GM21825 (cell line): ENCODE measurements around the gene DOCK1.
"Not testable (repeated sequence)": the region's sequence is repeated elsewhere in the genome, so short reads cannot be mapped to it uniquely, and the experiment has no call there.

Experiments used
- ATAC-seq: cut with Tn5 transposase; IDR thresholded peaks from one replicate; pipeline ENCODE4 v1.9.1; 2021; ENCODE audit warnings: mild to moderate bottlenecking, moderate library complexity; ENCODE audit not compliant: unreplicated experiment

DOCK1 gene

DNA sequence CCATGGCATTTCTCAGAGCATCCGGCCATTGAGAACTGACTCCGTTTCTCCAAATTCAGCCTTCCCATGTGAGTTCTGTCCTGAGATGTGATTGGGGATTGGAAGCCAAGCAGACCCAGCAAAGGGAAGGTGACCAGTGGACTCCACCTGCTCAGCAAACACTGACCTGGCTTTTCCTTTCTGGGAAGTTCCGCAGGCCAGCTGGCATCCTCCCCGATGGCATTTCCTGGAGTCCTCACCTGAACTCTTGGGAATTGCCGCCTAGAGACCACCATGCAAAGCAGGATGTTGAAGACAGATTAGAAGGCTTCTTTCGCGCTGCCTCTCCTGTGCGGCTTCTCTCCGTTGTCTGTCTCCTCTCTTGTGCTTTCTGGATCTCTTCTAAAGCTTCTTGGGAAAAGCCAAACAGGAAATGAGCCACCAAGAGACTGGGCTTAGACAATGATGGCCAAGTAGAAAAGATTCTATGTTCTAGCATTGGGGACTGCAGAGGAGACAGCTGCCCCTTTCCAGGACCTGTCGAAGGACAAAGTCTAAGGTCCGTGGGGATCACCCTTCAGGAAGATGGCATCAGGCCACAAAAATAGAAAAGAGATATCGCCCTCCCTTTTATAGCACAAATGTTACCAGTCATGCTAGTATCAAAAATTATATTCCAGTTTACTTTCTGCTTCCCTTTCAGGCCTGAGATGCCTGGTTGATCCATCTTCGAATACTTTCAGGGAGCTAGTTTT is 394.9 kb downstream of the DOCK1 start:
- no peak for ATAC-seq

- no peak for ATAC-seq
Measured at GRCh38 chr10:127300868-127301321, 395.7 kb downstream of the DOCK1 start.

- no peak for ATAC-seq
Measured at GRCh38 chr10:127302343-127302742, 397.1 kb downstream of the DOCK1 start.

GRCh38 chr10:127303105-127303504 is 397.9 kb downstream of the DOCK1 start:
- ATAC-seq, result no peak

DNA sequence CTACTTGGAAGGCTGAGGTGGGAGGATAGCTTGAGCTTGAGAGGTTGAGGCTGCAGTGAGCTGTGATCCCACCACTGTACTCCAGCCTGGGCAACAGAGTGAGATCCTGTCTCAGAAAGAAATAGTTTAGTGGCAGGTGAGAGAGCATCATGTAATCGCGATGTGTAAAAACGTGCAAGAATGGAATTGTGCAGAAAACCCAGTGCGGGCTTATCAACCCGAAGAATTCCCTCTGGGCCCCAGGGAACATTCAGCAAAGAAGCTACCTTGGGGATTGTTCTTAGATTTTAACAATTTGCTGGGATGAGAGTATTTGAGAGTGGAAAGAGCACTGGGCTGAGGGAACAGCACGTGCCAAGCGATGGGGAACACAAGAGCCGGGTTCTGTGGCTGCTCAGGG is 398.5 kb downstream of the DOCK1 start:
- ATAC-seq, result no peak

DNA sequence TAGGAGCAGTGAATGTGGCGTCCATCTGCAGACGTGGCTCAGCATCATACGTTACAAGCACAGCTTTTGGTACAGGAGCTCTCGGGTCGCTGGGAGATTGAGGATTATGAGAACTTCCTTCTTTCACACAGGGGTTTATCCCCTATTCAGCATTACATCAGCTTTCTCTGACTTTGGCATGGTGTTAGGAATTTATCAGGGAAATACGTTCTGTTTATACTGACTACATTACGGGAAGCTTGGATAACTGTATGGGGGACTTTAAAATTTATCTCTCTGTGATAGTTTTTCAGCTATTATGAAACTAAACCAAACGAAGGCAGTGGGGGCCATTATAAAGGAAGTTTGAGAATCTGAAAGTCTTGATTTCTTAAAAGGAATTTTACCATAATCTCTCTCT is 401.3 kb downstream of the DOCK1 start:
- ATAC-seq, result no peak

DNA sequence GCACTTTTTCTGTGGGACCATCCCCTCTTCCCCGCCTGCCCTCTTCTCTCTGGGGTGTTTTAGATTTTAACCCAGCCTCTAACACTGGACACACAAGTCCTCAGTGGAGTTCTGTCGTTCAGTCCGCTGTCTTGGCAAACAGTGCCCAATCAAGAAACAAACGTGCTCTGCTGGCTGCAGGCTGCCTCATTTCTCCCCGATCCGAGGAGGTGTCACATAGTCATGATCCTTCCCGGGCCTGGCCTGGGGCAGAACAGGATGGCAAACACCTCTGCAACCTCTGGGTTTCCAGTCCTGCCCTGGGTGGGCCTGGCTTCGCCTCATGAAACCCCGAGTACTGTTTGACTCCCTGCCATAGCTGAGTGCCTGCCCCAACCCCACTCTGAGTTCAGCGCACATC is 402.1 kb downstream of the DOCK1 start:
- ATAC-seq, result no peak

GRCh38 chr10:127308031-127308430 is 402.8 kb downstream of the DOCK1 start:
- no peak for ATAC-seq

DNA sequence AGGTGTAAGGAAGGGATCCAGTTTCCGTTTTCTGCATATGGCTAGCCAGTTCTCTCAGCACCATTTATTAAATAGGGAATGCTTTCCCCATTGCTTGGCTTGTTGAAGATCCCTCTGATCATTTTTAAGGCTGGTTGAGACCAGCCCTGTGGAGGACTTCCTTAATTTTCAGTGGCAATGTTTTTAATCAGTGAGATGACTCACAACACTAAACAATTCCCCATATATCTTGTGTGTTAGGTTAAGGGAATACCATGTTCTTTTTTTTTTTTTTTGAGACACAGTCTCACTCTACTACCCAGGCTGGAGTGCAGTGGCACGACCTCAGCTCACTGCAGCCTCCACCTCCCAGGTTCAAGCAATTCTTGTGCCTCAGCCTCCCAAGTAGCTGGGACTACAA is 404.4 kb downstream of the DOCK1 start:
- ATAC-seq, result not testable (repeated sequence)

GRCh38 chr10:127310430-127310829 is 405.2 kb downstream of the DOCK1 start:
- no peak for ATAC-seq

GRCh38 chr10:127310923-127311322 is 405.7 kb downstream of the DOCK1 start:
- ATAC-seq, result no peak

- ATAC-seq, result no peak
Measured at GRCh38 chr10:127313996-127314700, 408.9 kb downstream of the DOCK1 start.

DNA sequence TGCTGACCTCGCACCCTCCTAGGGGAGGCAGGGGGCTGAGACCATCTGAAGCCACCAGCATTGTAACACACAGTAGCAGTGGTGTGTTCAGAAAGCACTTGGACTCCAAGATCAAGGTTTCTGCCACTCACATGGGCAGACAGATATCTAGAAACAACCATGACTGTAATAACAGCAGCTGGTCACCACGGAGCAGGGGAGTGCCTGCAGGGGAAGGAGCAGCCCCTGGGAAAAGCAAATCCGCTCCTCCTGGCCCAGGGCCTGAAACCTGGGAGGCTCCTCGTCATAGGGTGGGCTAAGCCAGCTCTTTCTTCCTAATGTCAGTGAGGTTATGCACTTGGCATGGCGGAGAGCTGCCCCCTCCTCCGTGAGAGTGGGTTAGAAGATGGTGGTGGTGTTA is 409.6 kb downstream of the DOCK1 start:
- ATAC-seq, result no peak

DNA sequence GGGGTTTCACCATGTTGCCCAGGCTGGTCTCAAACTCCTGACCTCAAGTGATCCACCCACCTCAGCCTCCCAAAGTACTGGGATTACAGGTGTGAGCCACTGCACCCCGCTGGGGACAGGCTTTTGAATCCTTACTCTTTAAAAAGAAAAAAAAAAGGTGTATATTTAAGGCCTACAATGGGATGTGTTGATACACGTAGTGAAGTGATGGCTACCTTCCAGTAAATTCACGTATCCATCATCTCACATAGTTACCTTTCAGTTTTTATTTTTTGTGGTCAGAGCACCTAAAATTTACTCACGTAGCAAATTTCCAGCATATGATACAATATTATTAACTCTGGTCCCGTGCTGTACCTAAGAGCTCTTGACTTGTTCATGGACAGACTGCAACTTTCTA is 410.7 kb downstream of the DOCK1 start:
- no peak for ATAC-seq

- no peak for ATAC-seq
Measured at GRCh38 chr10:127318396-127318795, 413.2 kb downstream of the DOCK1 start.

DNA sequence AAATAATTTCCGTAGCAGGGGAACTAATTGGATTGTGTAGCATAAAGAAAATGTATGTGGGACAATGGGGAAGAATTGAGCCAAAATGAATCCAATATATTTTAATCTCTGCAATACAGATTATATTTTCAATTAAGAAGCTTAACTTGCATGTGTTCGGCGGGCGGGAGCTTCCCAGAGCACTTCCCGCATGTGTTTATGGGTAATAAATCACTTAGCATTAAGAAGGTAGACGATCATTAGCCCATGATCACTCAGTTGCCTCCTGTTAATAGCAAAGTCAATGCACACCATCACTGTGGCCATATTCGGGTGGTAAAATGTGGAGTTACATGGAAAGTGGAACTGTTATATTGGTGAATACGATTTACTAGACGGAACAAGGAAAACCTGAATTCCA is 414.0 kb downstream of the DOCK1 start:
- no peak for ATAC-seq

- ATAC-seq, result no peak
Measured at GRCh38 chr10:127319691-127320090, 414.5 kb downstream of the DOCK1 start.

DNA sequence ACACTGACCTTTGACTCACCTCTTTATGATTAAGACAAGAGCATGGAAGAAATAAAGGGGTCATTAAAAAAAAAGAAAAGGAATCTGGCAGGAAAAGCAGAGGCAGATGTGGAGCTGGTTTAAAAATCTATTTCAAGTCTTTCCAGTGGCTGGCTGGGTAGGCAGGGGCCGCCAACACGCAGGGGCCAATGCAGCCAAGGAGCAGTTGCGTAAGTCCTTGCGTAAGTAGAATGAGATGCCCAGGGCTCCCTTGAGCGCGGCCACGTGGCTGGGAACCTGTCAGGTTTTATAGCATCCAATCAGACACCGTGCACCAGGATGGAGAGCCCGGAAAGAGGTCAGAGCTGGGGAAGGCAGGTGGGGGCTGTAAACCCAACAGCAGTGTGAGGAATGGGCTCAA is 414.9 kb downstream of the DOCK1 start:
- no peak for ATAC-seq

GRCh38 chr10:127322286-127322685 is 417.1 kb downstream of the DOCK1 start:
- no peak for ATAC-seq

DNA sequence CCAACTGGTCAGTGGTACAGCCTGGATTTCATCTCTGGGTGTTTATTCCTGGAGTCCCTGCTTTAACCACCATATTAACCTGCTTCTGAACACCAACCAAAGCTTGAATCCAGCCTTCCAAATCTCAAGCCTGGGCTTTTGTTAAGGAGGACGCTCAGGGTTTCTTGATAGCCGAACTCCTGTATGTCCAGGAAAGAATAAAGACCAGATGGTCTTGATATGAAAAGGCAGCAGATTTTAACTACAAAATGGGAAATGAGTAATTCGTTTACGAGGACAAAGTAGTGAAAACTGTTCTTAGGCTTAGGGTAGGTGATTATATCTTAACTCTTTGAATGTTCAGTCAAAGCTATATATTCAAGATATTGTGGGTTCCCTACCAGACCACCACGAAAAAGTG is 420.3 kb downstream of the DOCK1 start:
- ATAC-seq, result no peak

GRCh38 chr10:127326883-127327282 is 421.7 kb downstream of the DOCK1 start:
- no peak for ATAC-seq

- ATAC-seq, result no peak
Measured at GRCh38 chr10:127331696-127332095, 426.5 kb downstream of the DOCK1 start.
